Renal cortex interstitium (tissue), 11 donors: Measurements from ENCODE around the gene RAB3IP. TPM values are rescaled to one million over a fixed set of nuclear protein-coding genes. Genes with fewer than 3 reads are reported as not detected.
"Not testable (repeated sequence)": the region's sequence is repeated elsewhere in the genome, so short reads cannot be mapped to it uniquely, and the experiment has no call there.

Experiments used
- DNase-seq, 11 donors: peaks; one replicate each; pipeline ENCODE4 v3.0.0-alpha.2; 2013; ENCODE audit warnings: low read depth in 9 of 11, low spot score in 4 of 11; ENCODE audit errors: extremely low read depth in 1 of 11
- polyA plus RNA-seq, 3 donors: library from polyadenylated mRNA; unstranded; fragments of 120-200 nt; gene quantifications; one replicate each; pipeline ENCODE4 v1.2.1, GENCODE V29; 2013; ENCODE audit not compliant: insufficient read length in 3 of 3

The RAB3IP gene
- polyA plus RNA-seq, 3 donors: 58.6 to 89.6 (median 66.4) TPM

DNA sequence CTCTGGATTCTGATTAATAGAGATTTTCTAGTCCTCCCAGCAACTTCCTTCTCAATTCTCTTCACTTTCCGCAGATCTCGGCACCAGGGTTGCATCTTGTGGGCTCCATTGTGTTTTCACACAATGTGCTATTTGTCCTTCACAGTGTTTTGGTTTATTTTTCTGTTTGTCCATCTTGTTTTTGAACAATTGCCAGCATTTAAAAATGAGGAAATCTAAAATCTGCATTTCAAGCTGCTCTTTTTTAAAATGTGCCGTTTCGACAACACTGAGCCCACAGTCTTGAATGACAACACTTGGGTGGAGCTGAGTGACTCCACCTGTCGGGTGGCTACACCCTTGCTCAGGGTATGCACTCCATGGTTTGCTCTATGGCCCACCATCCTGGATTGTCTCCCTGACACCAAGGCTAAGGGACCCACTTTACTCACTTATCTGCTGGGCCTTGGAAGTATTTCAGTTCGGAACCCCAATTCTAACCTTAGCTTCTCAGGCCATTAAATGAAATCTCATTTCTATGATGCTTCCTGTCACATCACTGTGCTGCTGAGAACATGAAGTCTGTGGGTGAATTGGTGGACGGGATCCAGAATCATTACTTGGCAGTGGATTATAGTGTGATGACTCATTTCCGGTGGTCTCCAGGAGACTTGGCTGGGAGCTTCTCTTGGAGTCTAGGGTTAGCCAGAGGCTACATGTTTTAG, 82.9 kb downstream of the RAB3IP start:
- peak in 2 of 11 donors; percentile 15 to 19 for DNase-seq

DNA sequence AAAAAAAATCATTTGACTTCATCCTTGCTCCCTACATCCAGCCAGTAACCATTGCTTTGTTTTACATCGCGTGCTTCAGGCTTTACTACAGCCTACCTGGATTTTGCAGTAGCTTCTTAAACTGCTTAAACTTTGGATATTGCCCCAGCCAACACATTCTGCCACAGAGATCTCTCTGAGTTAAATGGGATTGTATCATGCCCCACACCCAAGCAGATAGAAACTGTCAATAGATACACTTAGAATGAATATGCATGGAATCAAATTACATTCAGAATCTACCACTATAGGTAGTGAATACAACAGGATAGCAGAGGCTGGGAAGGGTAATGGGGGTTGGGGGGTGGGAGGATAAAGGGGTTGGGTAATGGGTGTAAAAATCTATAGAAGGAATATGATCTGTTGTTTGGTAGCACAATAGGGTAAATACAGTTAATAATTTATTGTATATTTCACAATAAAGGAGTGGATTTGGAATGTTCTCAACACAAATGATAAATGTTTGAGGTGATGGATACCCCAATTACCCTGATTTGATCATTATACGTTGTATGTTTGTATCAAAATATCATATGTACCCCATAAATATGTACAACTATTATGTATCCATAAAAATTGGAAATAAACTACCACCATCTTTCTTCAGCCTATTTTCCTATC, 83.7 kb downstream of the RAB3IP start:
- no peak for DNase-seq

DNA sequence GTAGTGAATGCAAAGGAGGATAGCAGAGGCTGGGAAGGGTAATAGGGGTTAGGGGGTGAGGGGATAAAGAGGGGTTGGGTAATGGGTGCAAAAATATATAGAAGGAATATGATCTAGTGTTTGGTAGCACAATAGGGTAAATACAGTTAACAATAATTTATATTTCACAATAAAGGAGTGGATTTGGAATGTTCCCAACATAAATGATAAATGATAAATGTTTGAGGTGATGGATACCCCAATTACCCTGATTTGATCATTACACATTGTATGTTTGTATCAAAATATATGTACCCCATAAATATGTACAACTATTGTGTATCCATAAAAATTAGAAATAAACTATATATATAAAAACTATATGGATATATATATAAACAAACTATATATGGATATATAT, 85.4 kb downstream of the RAB3IP start:
- DNase-seq: no peak

DNA sequence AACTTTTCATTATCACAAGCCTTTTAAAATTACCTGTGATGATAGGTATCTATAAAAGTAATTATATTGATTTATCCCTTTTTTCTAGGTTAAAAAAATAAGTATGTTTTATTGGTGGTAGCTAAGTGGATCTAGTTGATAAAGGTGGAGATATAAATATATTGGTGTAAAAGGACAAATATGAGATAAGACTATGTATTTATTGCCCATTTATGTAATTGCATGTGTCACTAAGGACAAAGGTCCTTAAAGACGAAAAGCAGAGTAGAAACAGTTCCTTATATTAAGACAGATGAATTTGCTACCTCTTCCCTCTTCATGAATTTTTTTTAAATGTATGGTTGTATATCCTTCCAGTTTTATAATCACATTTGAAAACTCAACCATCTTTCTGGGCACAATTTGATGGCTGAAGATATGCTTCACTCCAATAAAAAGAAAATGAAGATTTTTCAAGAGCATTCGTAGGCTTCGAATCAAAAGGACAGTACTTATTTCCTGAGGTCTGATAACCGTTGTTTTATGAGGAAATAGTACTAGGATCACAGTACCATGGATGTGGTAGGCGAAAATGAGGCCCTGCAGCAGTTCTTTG, 86.4 kb downstream of the RAB3IP start, which contains the start of gene MYRFL:
Gene MYRFL (plus strand): TSS at position 262 of the 595 bp plus-strand sequence. CDS start 291 bp downstream, at position 553.
- DNase-seq: no peak

DNA sequence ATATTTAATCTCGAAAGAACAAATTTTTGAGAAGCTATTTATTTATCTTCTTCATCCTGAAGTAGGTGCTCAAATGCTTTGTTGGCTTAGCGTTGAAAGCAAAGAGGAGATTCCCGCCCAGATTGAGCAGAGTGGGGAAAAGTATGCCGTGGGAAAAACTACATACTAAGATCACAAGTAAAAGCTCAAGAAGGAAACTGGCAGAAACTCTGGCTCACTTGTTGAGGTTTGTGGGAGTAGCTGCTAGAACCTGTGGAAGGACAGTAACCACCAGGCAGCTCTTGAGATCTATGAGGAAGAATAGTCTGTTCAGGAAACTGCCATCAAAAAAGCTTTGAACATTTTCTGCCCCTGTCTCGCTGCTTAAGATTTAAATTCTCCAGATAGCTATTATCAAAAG, 90.2 kb downstream of the RAB3IP start:
- no peak for DNase-seq

DNA sequence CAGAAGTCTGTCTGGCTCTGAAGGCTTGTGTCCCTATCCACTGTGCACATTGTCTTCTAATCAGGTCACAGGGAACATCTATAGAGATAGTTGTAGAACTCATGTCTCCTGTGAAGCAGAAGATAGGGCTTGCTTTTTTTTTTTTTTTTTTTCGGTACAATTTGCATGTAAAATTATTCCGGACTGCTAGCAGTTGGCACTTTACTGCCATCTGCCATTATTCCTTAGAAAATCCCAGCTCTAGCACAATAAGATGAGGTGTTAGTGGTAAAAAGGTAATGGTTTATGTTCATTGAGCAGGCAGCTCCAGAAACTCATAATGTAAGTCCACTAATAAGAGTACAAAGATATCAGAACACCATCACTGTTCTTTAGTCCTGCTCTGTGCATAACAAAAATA, 95.0 kb downstream of the RAB3IP start:
- no peak for DNase-seq

DNA sequence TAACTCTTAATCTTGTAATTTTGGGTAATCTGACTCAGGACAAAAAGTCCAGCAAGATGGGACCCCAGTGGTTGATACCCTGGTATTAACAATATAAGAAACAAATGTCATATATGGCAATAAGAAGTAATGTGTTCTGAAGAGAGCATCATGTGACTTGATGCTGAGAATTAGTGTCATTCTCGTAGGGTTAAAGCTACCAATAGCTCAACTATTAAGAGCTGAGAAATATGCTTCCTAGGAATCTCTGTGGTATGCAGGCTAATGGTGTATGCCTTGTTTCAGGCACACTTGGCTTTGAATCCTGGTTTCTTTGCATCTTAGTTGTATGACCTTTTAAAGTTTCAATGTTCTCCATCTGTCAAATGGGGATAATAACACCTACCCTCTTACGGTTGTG, 95.5 kb downstream of the RAB3IP start:
- DNase-seq: peak in 1 of 11 donors; percentile 33

DNA sequence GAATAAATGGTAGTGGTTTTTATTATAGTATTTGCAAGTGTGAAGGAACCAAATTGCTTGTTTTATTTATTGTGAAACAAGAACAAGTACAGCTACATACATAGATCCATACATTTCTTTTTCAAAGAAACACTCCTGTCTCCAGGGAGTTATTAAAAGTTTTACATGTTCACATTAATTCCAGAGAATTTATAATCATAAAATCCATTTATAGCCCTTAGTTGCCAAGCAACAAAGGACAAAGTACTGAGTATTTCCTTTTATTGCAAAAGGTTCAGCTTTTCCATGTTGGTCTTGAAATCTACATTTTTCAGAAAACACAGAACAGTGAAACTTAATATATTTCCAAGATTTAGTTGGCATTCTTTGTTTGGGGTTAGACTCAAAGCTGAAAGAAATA, 95.9 kb downstream of the RAB3IP start:
- DNase-seq: peak in 2 of 11 donors; percentile 12 to 36

DNA sequence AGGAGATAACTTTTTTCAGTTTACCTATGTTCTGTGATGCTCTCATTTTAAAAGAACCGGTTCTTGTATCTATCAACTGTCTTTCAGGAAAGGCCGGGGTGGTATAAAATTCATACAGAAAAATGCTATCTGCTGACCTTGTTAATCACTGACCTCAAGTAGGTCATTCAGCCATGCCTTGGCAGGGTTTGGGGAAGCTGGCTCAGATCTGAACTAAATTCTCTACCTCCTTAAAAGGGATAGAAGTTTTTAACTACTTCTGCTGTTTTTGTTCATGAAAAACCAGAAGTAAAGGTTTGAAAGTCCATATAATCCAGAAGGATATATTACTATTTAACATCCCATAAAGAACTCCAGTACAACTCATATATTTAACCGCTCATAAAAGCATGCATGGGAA, 96.4 kb downstream of the RAB3IP start:
- no peak for DNase-seq

DNA sequence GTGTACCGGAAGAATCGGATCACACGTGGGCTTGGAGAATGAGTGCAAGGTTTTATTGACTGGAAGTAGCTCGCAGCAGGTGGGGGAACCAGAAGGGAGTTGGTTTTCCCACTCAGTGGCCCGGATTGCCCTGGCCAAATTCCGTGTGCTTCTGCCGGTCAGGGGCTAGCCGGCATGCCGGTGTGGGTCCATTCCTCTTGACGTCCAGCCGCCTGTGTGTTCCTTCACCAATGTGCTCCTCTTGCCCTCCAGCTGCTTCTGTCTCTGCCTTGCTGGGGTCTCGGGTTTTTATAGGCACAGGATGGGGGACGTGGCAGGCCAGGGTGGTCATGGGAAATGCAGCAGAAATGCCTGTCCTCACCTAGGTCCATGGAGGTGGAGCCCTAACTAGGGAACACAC, 97.4 kb downstream of the RAB3IP start:
- DNase-seq: no peak

DNA sequence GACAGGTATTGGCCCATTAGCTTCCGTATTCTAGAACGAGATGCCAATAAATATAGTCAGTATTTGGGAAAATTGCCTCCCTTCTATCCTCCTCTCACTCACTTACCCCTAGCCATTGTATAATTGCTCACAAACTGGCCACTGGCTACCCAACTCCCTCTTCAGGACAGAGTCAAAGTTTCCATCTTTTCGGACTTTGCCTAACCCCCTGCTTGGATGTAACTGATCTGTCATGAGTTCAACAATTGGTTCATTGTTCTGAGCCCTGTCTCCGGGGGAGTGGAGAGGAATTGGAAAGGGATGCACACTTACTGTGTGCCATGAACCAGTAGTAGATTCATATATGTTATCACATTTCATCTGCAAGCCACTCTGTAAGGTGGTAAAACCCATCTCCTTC, 98.5 kb downstream of the RAB3IP start:
- no peak for DNase-seq

DNA sequence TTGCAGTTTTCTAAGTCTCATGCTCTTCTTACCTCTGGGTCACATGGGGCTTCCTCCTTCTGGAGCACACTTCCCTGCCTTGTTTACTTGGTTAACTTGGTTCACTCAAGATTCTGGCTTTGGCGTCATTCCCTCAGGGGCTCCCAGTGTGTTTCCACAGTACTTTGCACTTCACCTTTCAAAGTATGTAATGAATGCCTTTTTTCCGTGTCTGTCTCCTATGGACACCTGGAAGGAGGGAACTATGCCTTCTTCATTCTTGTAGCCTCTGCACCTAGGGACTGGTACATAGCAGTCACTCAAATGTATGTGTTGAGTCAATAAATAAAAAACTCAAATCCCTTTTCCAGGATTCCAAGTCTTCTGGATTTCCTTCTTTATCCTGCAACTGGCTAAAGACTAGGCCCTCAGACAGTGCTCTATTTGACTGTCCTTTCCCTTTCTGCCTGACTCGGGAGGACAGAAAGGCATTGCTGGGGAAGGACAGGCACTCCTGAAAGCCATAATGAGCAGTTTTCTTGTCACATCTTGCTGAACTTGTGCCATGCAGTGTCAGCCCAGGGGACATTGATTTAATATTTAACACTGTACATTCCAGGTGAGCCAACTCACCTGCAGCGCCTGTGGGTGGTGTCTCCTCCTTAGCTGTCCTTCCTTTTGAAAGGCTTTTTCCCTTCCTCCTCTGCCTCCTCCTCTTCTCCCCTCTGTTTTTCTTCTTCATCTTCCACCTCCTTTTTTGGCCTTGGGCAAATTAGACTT, 99.2 kb downstream of the RAB3IP start:
- no peak for DNase-seq

DNA sequence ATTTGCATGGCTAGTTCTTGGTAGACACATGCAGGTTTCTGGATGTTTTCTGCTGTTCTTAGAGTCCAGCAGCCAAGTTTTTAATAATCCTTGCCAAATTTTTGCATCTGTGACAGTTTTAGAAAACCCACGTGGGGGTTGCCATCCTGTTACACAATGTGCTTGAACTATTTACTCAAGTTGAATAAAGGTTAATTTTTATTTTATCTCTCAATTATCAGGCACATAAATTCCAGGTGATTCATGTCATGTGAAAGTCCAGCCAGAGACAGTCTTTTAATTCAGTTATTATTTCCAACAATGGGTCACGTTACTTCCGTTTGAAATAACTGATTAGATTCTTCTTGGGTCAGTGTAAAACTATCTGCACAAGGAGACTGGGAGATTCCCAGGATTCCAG, 102.1 kb downstream of the RAB3IP start:
- no peak for DNase-seq

DNA sequence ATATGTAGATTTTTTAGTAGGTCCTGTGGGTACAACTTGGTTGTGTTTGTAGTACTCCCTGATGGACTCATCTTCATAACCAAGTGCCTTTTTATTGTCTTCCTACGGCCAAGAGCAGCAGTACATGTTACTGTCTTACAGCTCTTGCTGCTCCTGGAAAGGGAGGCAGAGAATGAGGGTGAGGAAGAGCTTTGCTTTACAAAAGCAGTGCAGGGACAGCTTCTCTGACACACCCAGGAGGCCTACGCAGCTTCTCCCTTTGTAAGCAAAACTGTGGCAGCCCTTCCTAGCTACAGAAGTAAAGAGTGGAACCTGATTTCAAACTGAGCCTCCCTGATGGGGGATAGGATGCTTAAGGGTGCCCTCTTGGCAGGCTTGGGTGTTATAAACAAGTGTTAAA, 104.9 kb downstream of the RAB3IP start:
- no peak for DNase-seq

DNA sequence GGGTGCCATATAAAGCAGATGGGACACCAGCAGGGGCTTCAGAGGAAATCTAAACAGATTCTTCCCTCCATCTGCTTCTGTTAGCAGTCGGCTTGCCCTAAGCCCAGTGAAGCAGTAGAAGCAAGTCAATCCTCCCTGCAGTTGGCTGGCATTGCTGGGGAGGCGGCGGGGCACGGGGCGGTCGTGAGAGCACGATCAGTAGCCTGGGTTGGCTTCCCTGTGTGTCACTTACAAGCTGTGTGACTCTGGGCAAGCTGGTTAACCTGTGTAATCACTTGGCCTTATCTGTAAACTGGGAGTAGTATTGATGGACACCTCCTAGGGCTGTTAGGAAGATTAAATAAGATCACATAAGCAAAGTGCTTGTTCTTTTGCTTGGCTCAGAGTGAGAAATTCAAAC, 105.8 kb downstream of the RAB3IP start:
- no peak for DNase-seq

DNA sequence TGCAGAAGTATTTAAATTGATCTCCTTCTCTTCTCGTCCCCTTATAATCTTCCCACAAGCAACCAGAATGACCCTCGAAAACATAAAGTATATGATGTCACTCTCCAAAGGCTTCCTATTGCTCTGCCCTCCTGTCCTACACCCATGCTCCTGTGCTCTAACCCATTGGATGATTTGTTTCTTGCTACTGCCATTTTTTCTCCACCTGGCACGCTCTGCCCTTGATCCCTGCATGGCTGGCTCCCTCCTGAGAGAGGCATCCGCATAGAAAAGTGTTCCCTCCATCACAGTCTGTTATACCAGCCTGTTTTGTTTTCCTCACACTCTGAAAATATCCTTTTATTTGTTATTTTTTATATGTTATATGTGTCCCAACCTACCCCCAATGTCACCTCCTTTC, 106.2 kb downstream of the RAB3IP start:
- no peak for DNase-seq

DNA sequence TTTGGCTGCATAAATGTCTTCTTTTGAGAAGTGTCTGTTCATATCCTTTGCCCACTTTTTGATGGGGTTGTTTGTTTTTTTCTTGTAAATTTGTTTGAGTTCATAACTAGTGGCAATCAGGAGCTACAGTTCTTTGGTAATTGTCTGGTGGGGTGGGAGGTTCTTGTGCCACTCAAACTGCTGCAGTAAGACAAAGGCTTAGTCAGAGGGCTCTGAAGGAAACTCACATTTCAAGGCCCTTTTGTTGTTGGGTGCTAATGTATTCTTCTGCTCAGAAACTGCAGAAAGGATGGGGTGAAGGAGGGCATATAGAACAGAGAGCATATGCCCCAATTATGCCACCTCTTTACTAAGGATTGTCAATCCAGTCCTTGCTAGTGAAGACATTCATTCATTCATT, 108.3 kb downstream of the RAB3IP start:
- DNase-seq: no peak

DNA sequence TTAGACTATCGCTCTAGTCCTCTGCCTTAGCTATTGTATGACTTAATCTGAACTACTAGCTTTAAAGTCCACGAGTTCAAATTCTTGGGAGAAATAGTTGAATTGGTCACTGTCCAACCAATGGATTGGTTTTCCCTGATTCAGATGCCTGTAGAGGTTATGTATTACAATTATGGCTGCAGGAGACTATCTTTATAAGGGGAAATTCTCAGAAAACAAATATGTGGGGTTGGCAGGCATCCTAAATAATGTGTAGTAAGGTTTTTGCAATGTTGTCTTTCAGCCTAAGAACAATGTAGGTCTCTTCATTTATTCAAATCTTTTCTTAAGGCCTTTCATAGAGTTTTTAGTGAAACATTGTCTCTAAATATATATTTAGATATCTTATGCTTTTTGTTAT, 113.3 kb downstream of the RAB3IP start:
- no peak for DNase-seq

DNA sequence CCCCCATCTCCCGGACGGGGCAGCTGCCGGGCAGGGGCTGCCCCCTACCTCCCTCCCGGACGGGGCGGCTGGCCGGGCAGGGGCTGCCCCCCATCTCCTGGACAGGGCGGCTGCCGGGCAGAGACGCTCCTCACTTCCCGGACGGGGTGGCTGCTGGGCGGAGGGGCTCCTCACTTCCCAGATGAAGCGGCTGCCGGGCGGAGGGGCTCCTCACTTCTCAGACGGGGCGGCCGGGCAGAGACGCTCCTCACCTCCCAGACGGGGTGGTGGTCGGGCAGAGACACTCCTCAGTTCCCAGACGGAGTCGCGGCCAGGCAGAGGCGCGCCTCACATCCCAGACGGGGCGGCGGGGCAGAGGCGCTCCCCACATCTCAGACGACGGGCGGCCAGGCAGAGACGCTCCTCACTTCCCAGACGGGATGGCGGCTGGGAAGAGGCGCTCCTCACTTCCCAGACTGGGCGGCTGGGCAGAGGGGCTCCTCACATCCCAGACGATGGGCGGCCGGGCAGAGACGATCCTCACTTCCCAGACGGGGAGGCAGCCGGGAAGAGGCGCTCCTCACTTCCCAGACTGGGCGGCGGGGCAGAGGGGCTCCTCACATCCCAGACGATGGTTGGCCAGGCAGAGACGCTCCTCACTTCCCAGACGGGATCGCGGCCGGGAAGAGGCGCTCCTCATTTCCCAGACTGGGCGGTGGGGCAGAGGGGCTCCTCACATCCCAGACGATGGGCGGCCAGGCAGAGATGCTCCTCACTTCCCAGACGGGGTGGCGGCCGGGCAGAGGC, 114.7 kb downstream of the RAB3IP start:
- not testable (repeated sequence) for DNase-seq
